Activated CD8-positive, alpha-beta T cell treated with anti-CD3 and anti-CD28 coated beads for 36 hours (primary cell): ENCODE results near the gene LARGE1. TPM values are rescaled to one million over a fixed set of nuclear protein-coding genes. Genes with fewer than 3 reads are reported as not detected.

Experiments used
- ATAC-seq: fragments of 200-7000 bp; cut with Tn5 transposase; one replicate; pipeline ENCODE4 v1.10.0; 2021; ENCODE audit warnings: mild to moderate bottlenecking, moderate library complexity
- CTCF ChIA-PET: fragments of 350-600 bp; sonication (Branson Sonifier 250); formaldehyde crosslinking; loops from one replicate; lab custom pipeline; 2021; ENCODE audit warnings: antibody characterized with exemption; lab: Charles Lee
- POLR2A ChIA-PET: fragments of 350-600 bp; sonication (Branson Sonifier 250); formaldehyde crosslinking; loops from one replicate; lab custom pipeline; 2021; ENCODE audit warnings: antibody characterized with exemption; lab: Charles Lee
- DNase-seq: peaks from one replicate; pipeline ENCODE4 v3.0.0-alpha.2; 2020
- H3K27ac Mint-ChIP-seq: one replicate; pipeline ENCODE4 v1.8.0; 2021; ENCODE audit warnings: mild to moderate bottlenecking, mixed read lengths
- H3K27me3 Mint-ChIP-seq: one replicate; pipeline ENCODE4 v1.8.0; 2021; ENCODE audit warnings: mixed read lengths
- H3K36me3 Mint-ChIP-seq: one replicate; pipeline ENCODE4 v1.8.0; 2021; ENCODE audit warnings: low read depth, mixed read lengths
- H3K4me1 Mint-ChIP-seq: one replicate; pipeline ENCODE4 v1.8.0; 2021; ENCODE audit warnings: low read depth, mixed read lengths
- H3K4me3 Mint-ChIP-seq: one replicate; pipeline ENCODE4 v1.8.0; 2021; ENCODE audit warnings: mild to moderate bottlenecking, moderate library complexity, mixed read lengths
- H3K9me3 Mint-ChIP-seq: one replicate; pipeline ENCODE4 v1.8.0; 2021; ENCODE audit warnings: mixed read lengths
- CTCF ChIP-seq: fragments of 200-600 bp; IDR thresholded peaks from one replicate; pipeline ENCODE4 v1.8.0; 2022; ENCODE audit warnings: antibody characterized with exemption, mild to moderate bottlenecking
- intact Hi-C: fragments of 100-400 bp; cut with micrococcal nuclease; formaldehyde crosslinking; loops from one replicate; pipeline ENCODE4 v1.10.0; 2022
- total RNA-seq, 2 experiments: library from RNA; stranded (reverse); gene quantifications; one replicate each; pipeline ENCODE4 v1.2.3, GENCODE V29; 2021

LARGE1 gene
- total RNA-seq, 2 experiments from 2014 or later, result 0.31 to 0.32 TPM

GRCh38 chr22:33741025-33741424 is 179.3 kb downstream of the LARGE1 start:
- H3K9me3 Mint-ChIP-seq, result no peaks in the 10 kb centered on the region
- no peak for ATAC-seq
- H3K4me1 Mint-ChIP-seq, result no peaks in the 10 kb centered on the region
- no peak overlapping the region for H3K27ac Mint-ChIP-seq
- no peak overlapping the region for H3K4me3 Mint-ChIP-seq
- ChIA-PET POLR2A (no interaction called here), CTCF (no interaction called here)
- no peaks in the 10 kb centered on the region for H3K36me3 Mint-ChIP-seq
- no peak for DNase-seq
- H3K27me3 Mint-ChIP-seq, result no peaks in the 10 kb centered on the region
- no peak for TF ChIP-seq CTCF
- intact Hi-C loops, result no loop called here

DNA sequence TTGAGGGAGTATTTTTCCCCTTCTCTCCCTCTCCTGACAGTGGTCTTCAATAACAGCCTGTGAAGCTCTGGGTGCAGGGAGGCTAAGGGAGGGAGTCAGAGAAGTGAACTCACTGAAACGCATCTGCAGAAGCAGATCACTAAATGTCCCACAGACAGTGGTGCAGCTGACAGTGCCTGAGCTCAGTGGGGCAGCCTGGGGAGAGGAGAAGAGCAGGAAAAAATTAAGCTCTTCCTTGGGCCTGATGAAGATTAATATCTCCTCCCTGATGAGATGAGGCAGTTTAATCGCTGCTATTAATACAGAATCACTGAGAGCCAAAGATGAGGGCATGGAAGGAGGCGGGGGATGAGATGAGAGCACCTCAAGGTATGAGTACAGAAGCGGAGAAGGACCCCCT is 180.8 kb downstream of the LARGE1 start:
- H3K27me3 Mint-ChIP-seq, result no peaks in the 10 kb centered on the region
- no peak for ATAC-seq
- ChIA-PET CTCF (no interaction called here), POLR2A (no interaction called here)
- no peak for DNase-seq
- no peak for TF ChIP-seq CTCF
- no peaks in the 10 kb centered on the region for H3K9me3 Mint-ChIP-seq
- no peaks in the 10 kb centered on the region for H3K4me1 Mint-ChIP-seq
- no peak overlapping the region for H3K27ac Mint-ChIP-seq
- H3K36me3 Mint-ChIP-seq, result no peaks in the 10 kb centered on the region
- intact Hi-C loops, result no loop called here
- H3K4me3 Mint-ChIP-seq, result no peak overlapping the region

- Mint-ChIP-seq H3K27me3 (no peaks in the 10 kb centered on the region), H3K4me3 (no peak overlapping the region), H3K9me3 (no peaks in the 10 kb centered on the region), H3K27ac (no peak overlapping the region), H3K4me1 (no peaks in the 10 kb centered on the region), H3K36me3 (no peaks in the 10 kb centered on the region)
- POLR2A ChIA-PET, result no interaction called here
- CTCF ChIA-PET, result no interaction called here
- ATAC-seq (no peak), DNase-seq (no peak)
- intact Hi-C loops, result no loop called here
- TF ChIP-seq CTCF, result no peak
Observed at GRCh38 chr22:33737662-33738061, 182.6 kb downstream of the LARGE1 start.

- Mint-ChIP-seq H3K36me3 (no peaks in the 10 kb centered on the region), H3K4me1 (no peaks in the 10 kb centered on the region), H3K4me3 (no peak overlapping the region), H3K27ac (no peak overlapping the region), H3K9me3 (no peaks in the 10 kb centered on the region), H3K27me3 (no peaks in the 10 kb centered on the region)
- intact Hi-C loops, result no loop called here
- ATAC-seq, result no peak
- DNase-seq, result no peak
- POLR2A ChIA-PET, result no interaction called here
- no peak for TF ChIP-seq CTCF
- CTCF ChIA-PET, result no interaction called here
Observed at GRCh38 chr22:33735978-33736377, 184.3 kb downstream of the LARGE1 start.

GRCh38 chr22:33728847-33729246 is 191.4 kb downstream of the LARGE1 start:
- Mint-ChIP-seq H3K27ac (no peak overlapping the region), H3K9me3 (peaks cover 2% of the 10 kb centered on the region), H3K36me3 (no peaks in the 10 kb centered on the region), H3K27me3 (no peaks in the 10 kb centered on the region), H3K4me3 (no peak overlapping the region), H3K4me1 (no peaks in the 10 kb centered on the region)
- POLR2A ChIA-PET, result no interaction called here
- TF ChIP-seq CTCF, result no peak
- DNase-seq, result no peak
- CTCF ChIA-PET, result no interaction called here
- ATAC-seq, result no peak
- intact Hi-C loops, result no loop called here
